Germinal center (tissue), 1 donor: ENCODE measurements around the gene TRIOBP.

Experiments used
- DNase-seq: peaks from one replicate; pipeline ENCODE4 v3.0.0; 2012; ENCODE audit warnings: mixed read lengths, low spot score

The TRIOBP gene

DNA sequence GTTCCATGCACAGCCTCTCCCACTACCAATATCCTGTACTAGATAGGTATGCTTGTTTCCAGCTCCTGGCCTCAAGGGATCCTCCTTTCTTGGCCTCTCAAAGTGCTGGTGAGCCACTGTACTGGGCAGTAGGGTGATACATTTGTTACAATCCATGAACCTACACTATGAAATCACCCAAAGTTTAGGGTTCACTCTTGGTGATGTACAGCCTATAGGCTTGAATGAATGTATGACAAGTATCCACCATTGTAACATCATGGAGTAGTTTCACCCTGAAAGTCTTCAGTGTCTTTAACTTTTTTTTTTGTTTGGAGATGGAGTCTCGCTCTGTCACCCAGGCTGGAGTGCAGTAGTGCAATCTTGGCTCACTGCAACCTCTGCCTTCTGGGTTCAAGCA, 31.8 kb downstream of the TRIOBP start:
- DNase-seq: no peak

DNA sequence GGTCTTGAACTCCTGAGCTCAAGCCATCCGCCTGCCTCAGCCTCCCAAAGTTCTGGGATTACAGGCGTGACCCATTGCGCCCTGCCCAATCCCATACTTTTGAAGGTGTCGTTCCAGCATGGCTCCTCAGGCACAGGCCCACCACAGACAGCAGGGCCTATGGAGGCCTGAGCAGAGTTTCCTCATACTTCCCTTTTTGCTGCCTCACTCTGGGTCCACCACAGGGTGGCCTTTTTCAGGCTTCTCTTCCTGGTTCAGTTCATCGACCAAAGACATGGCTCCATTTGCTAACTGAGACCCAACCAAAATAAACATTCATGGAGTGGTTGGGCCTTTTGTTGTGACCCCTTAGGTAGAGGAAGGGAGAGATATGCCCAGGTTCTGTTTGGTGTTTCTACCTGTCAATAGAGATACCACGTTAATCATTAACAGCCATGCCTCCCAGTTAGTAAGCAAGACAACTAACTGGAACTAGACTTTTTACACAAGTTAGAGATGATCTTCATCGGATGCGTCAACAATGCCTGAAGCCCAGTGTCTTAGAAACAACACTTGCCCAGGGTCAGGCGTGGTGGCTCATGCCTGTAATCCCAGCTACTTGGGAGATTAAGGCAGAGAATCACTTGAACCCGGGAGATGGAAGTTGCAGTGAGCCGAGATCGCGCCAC, 35.1 kb downstream of the TRIOBP start:
- no peak for DNase-seq

DNA sequence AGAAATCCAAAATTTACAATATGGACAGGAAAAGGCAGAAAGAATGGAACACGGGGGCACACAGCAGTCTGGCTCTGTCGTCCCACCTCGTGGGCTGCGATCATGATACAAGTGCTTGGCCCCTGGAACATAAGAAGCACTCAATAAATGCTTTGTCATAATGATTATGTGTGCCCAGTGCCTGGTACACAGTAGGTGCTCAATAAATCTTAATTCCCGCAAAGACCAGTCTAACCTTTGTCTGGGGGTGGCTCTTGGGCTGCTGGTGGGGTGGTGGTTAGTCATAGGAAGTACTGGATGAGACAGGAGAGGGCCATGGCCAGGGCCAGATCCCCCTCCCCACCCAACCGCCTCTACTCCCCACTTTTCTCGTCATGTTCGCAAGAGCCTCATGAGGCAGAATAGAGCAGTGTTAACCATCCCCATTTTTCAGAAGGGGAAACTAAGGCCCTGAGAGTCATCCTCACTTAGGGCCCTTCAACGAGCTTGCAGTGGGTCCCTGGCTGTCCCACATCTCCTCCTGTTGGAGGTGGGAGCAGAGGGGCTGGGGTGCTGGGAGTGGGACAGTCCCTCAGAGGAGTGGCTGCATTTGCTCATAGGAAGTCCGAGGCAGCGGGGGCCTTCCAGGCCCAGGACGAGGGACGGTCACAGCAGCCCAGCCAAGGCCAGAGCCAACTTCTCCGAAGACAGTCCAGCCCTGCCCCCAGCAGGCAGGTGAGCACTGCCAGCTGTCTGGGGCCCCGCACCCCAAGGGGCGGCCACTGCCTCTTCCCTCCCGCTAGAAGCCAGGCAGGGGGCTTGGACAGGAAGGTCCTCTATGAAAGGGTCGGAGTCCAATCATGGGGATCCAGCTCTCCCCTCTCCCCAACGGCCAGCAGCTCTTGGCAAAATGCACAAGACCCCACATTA, 36.1 kb downstream of the TRIOBP start:
- DNase-seq: no peak

DNA sequence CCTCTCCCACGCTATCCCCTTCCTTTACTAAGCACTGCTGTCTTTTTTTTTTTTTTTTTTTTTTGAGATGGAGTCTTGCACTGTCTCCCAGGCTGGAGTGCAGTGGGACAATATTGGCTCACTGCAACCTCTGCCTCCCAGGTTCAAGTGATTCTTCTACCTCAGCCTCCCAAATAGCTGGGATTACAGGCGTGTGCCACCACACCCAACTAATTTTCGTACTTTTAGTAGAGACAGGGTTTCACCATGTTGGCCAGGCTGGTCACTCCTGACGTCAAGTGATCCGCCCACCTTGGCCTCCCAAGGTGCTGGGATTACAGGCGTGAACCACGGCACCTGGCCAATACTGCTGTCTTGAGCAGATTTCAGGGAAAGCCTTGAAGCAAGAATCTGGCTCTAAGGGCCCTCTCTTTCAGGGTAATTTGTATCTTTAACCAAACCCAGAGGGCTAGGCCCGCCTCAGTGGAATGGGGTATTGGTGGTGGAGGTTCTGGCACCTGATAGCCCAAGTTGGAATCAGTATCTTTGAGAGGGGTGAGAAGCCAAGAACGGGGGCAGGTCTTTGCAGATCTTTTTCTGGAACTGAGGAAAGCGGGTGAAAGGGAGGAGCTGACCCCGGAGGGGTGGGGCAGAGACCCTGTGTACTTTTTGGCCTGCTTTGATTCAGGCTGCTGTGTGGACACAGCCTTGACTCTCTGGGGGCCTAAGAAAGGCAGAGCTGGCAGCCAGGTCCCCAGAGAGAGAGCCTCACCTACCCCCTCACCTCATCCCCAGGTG, 37.0 kb downstream of the TRIOBP start:
- DNase-seq: no peak

DNA sequence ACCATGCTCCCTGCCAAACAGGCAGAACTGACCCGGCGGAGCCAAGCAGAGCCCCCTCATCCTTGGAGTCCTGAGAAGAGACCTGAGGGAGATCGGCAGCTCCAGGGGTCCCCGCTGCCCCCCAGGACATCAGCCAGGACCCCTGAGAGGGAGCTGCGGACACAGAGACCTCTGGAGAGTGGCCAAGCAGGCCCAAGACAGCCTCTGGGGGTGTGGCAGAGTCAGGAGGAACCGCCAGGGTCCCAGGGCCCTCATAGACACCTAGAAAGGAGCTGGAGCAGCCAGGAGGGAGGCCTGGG, 37.5 kb downstream of the TRIOBP start:
- no peak for DNase-seq

DNA sequence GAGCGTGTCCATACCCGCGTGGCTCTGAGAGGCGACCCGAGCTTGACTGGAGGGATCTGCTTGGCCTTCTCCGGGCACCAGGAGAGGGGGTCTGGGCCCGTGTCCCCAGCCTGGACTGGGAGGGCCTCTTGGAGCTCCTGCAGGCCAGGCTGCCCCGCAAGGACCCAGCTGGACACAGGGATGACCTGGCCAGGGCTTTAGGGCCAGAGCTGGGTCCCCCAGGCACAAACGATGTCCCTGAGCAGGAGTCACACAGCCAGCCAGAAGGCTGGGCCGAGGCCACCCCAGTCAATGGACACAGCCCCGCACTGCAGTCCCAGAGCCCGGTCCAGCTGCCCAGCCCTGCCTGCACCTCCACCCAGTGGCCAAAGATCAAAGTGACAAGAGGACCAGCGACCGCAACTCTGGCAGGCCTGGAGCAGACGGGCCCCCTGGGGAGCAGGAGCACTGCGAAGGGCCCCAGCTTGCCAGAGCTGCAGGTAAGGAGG, 38.2 kb downstream of the TRIOBP start:
- no peak for DNase-seq

DNA sequence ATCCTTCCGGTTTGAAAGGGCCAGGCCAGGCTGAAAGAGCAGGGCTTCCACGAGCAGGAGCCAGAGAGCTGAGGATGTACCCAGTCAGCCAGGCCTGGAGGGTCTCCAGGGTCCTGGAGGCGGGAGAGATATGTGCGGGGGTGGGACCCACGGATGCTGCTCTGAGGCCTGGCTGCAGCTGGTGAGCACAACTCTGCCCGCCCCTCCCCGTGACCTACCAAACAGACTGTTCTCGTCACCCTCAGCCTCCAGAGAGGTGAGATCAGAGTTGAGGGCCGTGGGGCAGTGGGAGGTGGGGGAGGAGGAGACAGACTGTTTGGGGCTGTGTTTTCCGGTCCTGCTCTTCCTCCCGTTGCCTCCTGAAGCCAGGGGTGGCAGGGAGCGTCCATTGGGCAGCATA, 42.2 kb downstream of the TRIOBP start:
- DNase-seq: no peak

DNA sequence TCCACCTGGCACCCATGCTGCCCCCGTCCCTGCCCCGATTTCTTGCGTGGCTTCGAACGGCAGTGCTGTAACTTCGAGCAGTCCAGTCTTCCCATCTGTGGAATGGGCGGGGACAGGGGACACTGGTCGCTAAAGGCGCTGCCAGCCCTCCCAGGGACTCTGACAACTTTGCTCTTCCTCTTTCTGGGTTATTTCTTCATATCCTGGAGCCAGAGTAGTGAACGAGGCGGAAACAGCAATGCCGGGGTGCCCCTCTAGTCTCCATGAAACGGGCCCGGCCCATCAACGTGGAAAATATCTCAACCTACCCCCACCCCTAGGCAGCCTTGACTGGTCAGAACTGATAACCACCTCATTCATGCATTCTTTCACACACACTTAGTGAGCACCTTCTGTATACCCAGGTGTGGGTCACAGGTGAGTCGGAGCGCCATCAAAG, 42.8 kb downstream of the TRIOBP start:
- DNase-seq: no peak

DNA sequence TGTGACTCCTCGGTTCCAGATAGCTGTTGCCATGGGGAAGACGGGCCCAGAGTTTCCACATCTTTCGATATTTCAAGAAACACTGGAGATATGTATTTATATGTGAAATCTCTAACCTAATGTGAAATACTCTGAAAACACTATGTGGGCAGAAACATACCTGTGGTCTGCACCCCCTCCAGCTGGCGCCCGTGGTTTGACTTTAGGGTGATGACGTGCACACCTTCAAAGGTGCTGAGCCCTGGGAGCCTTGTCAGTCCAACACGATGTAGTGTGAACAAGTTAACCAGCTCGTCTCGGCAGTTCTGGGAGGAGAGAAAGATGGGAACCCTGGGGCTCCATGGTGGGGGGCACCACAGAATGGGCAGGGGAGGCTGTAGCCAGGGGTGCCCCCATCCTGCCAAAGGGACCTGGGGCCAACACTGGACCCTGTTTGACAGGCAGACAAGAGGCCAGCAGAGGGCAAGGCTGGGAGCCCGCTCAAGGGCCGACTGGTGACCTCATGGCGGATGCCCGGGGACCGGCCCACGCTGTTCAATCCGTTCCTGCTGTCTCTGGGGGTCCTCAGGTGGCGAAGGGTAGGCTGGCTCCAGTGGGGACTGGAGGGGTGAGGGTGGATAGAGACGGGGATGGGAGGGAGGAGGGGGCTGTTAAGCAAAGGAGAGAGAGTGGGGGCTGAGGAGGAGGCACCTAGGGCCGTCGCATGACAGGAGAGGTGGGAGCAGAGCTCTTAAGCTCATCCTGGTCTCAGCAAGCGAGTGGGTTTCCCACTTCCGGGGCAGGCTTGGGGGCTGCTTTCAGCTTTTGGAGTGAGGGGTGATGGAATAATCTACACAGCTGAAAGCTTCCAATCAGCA, 43.8 kb downstream of the TRIOBP start:
- DNase-seq: no peak

DNA sequence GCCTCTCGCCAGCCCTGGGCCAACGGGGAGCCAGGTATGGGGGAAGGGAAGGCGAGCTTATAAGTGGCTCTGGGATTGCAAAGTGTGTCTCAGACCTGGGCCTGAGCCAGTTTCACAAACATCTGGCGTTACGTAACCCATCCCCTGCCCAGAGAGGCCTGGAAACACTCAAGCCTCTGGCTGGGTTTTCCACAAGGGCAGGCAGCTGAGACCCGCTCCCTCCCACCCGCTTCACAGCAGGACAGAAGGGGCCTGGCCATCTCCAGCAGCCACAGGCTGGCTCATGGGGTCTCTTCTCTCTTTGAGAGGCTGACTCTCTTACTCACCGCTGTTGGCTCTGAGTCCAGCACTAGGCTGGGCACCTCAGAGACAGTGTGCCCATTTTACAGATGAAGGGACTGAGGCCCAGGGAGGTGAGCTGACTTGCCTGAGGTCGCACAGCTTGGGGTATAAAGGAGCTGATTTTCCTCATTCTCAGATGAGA, 44.5 kb downstream of the TRIOBP start:
- DNase-seq: no peak

DNA sequence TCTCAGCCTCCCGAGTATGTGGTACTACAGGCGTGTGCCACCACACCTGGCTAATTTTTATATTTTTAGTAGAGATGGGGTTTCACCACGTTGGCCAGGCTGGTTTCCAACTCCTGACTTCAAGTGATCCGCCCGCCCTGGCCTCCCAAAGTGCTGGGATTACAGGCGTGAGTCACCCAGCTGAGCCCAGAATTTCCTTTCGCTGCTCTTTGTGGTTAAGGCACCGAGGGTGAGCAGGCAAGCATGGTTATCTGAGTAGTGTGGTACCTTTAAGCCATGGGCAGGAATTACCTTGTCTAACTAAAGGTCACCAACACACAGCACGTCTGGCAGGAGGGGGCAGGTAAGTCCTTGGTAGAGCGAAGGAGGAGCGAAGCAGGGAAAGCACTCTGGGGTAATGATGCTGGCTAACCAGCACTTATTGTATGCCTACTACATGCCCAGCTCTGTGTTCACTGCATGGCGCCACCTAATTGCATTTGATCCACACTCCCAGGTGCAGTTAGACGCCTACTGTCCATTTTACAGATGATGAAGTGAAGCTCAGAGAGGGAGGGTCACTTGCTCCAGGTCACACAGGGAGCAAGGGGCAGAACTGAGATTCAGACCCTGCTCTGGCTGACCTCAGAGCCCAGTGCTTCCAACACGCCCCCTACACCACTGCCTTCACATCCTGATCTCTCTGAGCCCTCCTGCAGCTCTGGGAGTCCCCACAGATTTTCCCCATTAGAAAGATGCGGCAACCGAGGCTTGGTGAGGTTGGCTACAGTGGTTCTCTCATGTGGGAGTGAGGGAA, 45.7 kb downstream of the TRIOBP start:
- DNase-seq: no peak

DNA sequence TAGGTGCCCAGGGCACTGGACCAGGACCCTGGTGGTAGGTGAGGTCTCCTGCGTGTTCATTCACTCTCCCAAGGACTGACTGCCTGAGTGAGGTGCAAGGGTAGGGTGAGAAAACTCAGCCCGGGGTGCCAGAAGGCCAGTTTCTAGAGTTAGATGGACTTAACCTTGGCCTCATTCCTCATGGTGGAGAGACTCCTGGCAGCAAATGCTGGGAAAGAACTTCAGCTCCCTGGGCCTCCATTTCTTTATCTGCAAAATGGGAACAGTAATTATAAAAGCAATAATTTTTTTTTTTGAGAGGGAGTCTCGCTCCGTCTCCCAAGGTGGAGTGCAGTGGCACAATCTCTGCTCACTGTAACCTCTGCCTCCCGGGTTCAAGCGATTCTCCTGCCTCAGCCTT, 47.7 kb downstream of the TRIOBP start:
- no peak for DNase-seq

DNA sequence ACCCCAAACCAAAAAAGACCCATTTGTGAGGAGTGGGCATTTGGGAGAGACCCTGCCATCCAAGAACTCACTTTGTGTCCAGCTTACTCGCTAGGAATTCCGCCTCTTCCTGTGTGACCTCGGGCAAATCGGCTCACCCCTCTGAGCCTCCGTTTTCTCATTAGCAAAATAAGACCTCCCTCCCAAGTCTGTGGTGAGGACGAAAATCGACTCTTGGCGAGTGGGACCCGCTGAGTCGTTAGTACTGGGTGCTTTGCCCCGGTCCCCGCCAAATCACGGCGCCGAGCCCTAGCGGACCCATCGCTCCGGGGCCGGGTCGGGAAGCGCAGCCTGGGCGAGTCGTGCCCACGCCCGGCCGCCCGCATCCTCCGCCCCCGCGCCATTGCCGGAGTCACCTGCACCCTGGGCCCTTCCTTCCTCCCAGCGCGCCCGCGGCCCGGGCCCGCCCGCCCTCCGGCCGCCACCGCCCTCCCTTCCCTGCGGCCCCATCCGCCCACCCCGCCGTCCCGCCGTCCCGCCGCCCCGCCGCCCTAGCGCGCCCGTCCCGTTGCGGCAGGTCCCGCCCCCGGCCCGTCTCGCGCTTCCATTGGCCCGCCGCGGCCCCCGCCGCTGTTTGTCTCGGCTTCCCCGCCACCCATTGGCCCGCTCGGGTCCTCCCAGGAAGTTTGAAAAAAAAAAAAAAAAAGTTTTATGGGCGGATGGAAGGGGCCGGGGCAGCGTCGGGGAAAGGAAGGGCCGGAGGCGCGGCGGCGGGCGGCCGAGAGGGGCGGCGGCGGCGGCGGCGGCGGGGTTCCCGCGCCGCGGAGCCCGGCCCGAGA, 48.9 kb downstream of the TRIOBP start:
- DNase-seq: peak; percentile 92

DNA sequence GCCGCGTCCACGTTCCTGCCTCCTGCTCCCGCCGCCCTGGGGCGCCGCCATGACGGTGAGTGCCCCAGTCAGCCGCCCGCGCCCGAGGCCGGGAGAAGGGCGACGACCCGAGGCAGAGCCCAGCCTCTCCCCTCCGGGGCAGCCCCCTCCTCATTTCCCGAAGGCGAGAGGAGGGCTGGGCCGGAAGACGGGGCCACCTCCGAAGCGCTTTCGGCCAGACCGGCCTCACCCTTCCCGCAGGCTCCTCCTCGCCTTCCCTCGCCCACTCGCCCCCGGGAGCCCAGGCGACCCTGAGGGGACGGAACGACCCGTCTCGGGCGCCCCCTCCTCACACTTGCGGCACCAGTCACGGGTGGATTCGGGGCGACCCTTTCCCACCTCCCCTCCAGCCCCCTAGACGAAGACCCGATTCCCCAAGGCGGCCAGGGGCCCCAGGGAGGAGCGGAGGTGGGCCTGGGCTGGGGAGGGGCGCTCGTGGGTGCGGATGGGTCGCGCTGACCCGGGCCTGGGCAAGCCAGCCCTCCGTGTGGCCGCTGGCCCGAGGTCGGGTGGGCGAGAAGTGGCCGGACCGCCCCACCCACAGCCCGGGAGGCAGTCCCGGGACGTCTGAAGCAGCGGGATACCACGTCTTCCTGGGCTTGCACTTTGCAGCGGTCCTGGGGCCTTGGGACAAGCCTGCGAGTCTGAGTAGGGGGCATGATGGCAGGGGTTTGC, 49.7 kb downstream of the TRIOBP start:
- no peak for DNase-seq

DNA sequence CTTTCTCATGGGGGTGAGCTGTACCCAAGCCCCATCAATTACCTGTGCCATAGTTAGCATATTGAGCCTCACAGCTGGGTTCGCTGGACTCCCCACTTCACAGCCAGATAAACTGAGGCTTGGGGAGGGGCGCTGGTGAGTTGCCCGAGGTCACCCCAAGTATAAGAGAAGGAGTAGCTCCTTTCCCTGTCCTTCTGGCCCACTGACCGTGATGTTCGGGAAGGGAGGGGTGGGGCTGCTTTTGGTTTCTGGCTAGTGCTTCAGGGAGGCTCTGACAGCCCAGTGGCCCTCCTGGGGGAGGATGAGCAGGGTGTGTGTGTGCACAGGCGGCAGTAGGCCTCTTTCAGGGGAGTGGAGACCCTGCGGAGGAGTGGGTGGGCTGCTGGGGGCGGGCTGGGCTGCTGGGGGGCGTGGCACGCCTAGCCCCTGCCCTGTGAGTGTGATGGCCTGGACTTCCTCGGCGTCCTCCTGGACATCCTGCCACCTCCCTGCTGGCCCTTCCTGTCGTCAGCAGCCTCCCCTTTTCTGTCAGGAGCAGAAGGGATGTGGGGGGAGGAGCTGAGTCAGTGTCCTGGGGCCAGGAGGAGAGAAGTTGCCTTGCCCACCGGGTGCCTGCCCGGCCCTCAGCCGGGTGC, 50.3 kb downstream of the TRIOBP start:
- DNase-seq: no peak

DNA sequence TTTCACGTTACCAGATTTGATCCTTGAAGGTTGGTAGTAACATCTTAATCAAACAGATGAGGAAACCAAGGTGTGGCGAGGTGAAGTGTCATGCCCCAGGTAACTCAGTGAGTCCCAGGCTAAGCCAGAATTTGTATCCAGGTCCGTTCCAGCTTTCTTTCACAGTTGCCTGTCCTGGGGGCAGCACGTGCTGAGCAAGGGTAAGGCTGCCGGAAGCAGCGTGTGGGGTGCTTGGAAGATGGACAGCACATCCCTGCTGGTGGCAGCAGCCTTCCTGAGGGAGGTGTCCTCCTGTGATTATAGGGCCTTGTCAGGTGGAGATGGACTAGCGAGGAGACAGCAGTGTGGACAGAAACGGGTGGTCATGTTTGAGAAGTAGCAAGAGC, 50.9 kb downstream of the TRIOBP start:
- no peak for DNase-seq

DNA sequence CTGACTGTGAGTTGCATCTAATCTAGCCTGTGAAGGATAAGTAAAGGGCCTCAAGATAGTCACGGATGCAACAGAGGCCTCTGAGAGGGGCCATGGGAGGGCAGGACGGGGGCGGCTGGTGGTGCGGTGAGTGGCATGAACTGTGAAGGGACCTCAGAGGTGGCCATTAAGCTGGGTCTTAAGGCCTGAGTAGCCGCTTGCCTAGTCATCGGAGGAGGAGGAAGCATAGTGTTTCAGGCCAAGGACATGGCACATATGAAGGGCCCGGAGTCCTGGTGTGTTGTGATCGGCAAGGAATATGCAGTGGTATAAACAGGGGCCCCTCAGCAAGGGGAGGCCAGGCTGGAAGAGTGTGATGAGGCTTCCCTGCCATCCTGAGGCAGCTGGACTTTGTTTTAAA, 51.8 kb downstream of the TRIOBP start:
- no peak for DNase-seq

DNA sequence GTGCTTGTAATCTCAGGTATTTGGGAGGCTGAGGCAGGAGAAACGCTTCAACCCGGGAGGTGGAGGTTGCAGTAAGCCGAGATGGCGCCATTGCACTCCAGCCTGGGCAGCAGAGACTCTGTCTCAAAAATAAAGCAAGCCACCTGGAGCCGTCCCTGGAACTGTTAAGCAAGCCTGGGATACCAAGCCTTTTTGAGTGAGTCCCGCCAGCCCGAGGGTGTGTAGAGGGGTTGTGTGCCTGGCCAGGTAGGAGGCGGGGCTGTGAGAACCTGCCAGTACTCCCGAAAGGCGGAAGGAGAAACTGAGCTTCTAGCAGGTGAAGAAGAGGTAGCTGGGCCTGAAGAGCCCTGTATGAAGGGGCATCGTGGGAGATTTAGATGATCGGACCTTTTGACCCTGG, 52.4 kb downstream of the TRIOBP start:
- DNase-seq: no peak
